Left forelimb (tissue), 1 donor: ENCODE results near the gene AARS2.
"Not testable (repeated sequence)": the region's sequence is repeated elsewhere in the genome, so short reads cannot be mapped to it uniquely, and the experiment has no call there.

Experiments
- DNase-seq: peaks from one replicate; pipeline ENCODE4 v3.0.0-alpha.2; 2018; ENCODE audit warnings: low spot score

Gene AARS2

GRCh38 chr6:44329858-44330257 lies 16.7 kb upstream of the AARS2 start:
- no peak for DNase-seq

DNA sequence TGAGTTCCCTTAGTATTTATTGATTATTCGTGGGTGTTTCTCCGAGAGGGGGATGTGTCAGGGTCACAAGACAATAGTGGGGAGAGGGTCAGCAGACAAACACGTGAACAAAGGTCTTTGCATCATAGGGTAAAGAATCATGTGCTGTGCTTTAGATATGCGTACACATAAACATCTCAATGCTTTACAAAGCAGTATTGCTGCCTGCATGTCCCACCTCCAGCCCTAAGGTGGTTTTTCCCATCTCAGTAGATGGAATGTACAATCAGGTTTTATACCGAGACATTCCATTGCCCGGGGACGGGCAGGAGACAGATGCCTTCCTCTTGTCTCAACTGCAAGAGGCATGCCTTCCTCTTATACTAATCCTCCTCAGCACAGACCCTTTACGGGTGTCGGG lies 15.1 kb upstream of the AARS2 start:
- not testable (repeated sequence) for DNase-seq

- no peak for DNase-seq
These were observed 14.6 kb upstream of the AARS2 start for GRCh38 chr6:44327760-44328159.

DNA sequence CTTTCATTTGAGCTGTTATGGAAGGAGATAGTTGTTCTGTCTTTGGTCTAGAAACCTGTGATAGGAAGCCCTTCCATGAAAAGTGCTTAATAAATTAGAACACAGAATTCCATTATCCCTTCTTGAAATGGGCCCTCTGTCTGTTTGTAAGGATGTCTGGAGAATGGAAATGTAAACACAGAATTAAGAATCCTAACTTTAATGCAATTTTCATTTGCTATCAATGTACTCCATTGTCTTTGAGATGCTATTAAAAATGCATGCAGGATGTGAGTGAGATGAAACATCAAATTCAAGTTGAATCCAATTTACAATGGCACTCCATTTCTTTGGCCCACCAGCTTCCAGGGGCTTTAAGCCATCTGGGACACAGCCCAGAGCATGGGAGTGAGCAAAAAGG lies 13.9 kb upstream of the AARS2 start:
- DNase-seq: no peak

GRCh38 chr6:44321210-44321609 lies 8.1 kb upstream of the AARS2 start:
- DNase-seq: no peak

- not testable (repeated sequence) for DNase-seq
These were observed 4.0 kb upstream of the AARS2 start for GRCh38 chr6:44317136-44317631.

DNA sequence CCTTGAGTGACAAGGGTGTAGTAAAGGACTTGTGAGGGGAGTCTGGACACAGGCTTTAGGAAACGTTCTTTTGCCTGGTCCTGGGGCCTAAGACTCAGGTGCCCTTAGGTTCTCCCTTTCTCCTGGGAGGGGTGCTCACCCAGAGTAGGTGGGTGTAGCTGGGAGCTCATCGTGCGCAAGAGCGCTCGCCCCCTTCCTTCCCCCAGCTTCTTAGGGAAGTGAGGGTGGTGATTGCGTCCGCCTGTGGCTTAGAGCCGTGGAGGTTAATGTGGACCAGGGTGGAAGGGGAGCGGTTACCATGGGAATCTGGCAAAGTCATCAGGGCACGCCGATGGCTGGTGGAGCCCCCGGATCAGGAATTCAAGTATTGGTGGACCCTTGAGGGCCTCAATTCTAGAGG lies 3.3 kb upstream of the AARS2 start:
- DNase-seq: no peak

DNA sequence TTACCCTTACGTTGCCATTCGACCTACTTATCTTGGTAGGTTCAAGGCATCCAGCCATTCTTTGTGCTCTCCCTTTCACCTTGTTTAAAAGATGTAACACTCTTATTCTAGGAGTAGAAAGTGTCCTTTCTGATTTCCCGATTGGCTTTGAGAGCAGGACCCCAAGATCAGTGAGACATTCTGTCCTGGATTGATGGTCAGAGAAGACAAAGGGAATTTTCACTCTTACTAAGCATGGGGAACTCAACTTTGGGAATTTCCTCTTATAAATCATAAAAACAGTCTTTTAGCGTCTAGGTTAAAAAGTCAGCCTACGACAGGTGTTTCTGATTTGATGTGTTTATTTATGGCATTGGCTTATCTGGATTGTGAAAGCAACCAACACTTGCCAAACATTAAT lies 2.8 kb upstream of the AARS2 start:
- no peak for DNase-seq

DNA sequence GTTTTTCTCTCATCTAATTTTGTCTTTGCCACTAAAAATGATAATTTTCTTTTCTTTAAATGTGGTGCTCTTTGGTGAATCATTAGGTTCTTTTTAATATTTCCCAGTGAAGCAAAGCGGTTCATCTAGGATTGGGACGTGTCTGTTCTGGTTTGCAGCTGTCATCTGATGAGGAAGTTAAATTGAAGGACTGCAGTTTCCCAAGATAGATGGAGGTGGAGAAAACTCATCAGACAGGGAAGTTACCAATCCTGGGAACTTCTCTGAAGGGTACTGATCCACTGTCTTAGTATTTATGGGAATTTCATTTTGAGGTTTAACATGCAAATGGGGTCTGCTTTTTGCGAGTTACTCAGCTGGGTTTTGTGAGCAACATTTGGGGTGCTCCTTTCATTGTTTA lies 2.4 kb upstream of the AARS2 start:
- DNase-seq: no peak

GRCh38 chr6:44314657-44315056 lies 1.5 kb upstream of the AARS2 start:
- not testable (repeated sequence) for DNase-seq

- DNase-seq: no peak
These were observed 1.4 kb downstream of the AARS2 start for GRCh38 chr6:44311767-44312166.

DNA sequence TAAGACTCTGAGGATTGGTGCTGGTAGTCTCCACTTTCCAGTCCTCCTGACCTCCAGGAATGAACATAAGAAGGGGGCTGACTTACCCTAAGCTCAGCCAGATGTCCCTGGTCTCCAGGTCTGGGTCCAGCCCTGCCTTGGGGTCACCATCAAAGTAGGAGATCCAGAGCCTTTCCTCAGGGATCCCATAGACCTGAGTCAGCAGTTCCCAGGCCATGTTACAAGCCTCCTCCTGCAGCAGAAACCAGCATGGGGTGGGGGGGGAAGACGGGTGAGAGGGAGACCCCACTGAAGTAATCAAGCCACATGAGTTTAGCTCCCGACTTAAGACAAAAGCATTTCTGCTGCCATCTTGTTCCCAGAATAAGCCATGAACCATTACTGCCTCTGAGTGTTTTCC lies 1.8 kb downstream of the AARS2 start:
- no peak for DNase-seq

DNA sequence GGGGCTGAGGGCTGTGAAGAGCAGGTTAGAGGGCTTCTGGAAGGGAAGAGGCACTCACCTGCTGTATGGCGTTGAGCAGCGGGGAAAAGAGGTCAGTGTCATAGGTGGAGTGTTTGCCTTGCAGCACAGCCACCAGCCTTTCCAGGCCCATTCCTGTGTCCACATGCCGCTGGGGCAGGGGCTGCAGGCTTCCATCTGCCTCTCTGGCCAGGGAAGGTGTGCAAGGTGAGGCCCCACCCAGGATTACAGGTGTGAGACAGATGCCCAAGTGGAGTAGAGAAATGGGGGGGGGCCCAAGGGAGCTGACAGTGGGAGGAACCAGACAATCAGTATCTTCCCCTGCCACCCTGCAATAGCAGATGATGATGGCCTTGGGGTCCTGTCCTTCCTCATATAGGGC lies 2.9 kb downstream of the AARS2 start:
- no peak for DNase-seq

- DNase-seq: no peak
These were observed 3.5 kb downstream of the AARS2 start for GRCh38 chr6:44309631-44310030.

- no peak for DNase-seq
These were observed 4.1 kb downstream of the AARS2 start for GRCh38 chr6:44309092-44309491.

DNA sequence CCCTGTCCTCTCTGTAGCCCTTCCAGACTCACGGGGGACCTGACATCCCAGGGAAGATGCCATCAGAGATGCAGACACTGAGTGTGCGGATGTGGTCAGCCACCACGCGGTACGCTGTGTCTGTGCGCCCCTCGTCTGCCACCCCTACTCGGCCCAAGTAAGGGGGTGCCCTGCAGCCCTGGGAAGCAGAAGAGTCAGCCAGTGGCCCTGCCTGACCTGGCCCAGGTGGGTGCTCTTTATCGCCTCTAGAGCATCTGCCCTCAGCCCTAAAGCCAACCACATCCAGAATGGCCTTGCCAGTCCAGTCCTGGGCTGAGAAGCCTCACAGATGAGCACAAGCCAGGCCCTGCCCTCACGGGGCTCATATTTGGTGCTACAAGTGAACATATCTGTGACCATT lies 5.9 kb downstream of the AARS2 start:
- no peak for DNase-seq

DNA sequence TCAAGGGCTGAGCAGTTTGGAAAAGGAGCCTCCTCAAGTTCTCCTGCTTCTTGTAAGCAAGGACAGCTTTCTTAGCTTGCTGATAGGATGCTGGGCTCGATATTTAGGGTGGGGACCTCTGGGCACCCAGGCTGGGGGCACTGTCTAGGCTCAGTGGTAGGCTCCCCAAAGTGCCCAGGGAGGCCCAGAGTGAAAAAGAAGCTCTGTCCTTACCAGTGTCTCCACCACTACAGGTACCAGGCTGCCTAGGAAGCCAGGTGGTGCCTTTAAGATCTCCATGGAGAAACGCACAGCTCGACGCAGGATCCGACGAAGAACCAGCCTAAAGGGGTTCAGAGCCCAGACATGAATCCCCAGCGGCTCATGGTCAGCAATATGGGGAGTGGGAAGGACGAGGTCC lies 6.4 kb downstream of the AARS2 start:
- no peak for DNase-seq

DNA sequence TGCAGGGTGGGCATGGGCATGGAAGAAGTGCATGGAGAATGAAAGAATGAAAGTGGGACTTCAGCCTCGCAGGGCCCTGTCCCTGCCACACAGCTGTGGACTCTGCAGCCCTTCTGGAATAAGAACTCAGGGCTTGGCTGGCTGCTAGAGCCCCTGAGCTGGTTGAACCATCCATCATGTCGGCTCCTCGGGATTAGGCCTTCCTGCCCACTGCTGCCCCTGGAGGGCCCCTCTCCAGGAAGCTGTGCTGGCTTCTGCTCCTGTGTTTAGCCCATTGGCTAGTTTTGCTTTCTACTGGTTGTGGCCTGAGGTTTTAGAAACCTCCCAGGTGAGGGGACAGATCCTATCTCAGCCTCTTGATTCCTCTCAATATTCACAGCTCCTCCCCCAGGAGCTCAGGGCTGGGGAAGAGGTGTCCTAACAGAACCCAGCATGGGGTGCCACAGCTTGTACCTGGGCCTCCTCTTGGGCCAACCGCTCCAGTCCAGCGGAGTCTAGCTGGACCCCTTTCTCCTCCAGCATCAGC lies 7.9 kb downstream of the AARS2 start:
- no peak for DNase-seq

GRCh38 chr6:44304282-44305199 lies 8.6 kb downstream of the AARS2 start:
- no peak for DNase-seq

GRCh38 chr6:44303842-44304241 lies 9.3 kb downstream of the AARS2 start:
- DNase-seq: peak; percentile 63

DNA sequence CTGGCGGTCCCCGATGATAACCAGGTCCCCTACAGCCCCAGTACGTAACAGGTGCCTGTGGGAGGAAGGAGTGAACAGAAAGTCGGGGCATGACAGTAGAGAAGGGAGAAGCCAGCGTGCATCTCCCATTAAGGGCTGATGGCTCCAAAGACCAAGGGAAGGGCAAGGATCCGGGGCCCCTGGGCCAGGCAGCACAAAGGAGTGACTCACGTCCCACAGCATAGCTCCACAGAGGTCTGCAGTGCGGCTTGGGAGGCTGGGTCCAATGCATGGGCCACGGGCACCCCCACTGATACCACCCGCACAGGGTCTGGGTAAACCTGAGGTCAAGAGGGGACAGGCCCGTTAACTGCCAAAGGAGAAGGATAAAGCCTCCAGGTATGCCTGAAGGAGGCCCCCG lies 10.3 kb downstream of the AARS2 start:
- no peak for DNase-seq

GRCh38 chr6:44301782-44302564 lies 11.2 kb downstream of the AARS2 start:
- DNase-seq: peak; percentile 62

GRCh38 chr6:44301106-44301505 lies 12.0 kb downstream of the AARS2 start:
- peak; percentile 56 for DNase-seq
